HEK293T (cell line): Measurements from ENCODE around the gene PLEKHA7.
"Not testable (repeated sequence)": the region's sequence is repeated elsewhere in the genome, so short reads cannot be mapped to it uniquely, and the experiment has no call there.

Experiments
- CTCF ChIA-PET: fragments of 350-600 bp; formaldehyde crosslinking; extraction: SDS; loops from one replicate; lab custom pipeline; 2021; ENCODE audit warnings: antibody characterized with exemption, inconsistent platforms; lab: Yijun Ruan, JAX
- POLR2A ChIA-PET: fragments of 350-600 bp; formaldehyde crosslinking; extraction: SDS; loops from one replicate; lab custom pipeline; 2020; ENCODE audit warnings: antibody characterized with exemption, inconsistent platforms; lab: Yijun Ruan, JAX
- DNase-seq: peaks from one replicate; pipeline ENCODE4 v3.0.0; 2012; ENCODE audit warnings: mixed read lengths; ENCODE audit errors: extremely low spot score
- ARNT ChIP-seq: fragments of 450-650 bp; IDR thresholded peaks from 2 replicates; pipeline ENCODE4 v1.6.1; 2017; ENCODE audit warnings: mild to moderate bottlenecking
- BHLHE40 ChIP-seq: fragments of 450-650 bp; IDR thresholded peaks from 2 replicates; pipeline ENCODE4 v1.6.1; 2016; ENCODE audit warnings: mild to moderate bottlenecking, moderate library complexity, borderline replicate concordance
- CTBP1 ChIP-seq: fragments of 450-650 bp; IDR thresholded peaks from 2 replicates; pipeline ENCODE4 v1.6.1; 2016; ENCODE audit warnings: borderline replicate concordance
- ELF4 ChIP-seq: fragments of 450-650 bp; IDR thresholded peaks from 2 replicates; pipeline ENCODE4 v1.6.1; 2017; ENCODE audit warnings: antibody characterized with exemption
- FOXA1 ChIP-seq: fragments of 450-650 bp; IDR thresholded peaks from 2 replicates; pipeline ENCODE4 v1.6.1; 2016; ENCODE audit warnings: mild to moderate bottlenecking
- FOXK2 ChIP-seq: fragments of 450-650 bp; IDR thresholded peaks from 2 replicates; pipeline ENCODE4 v1.6.1; 2016; ENCODE audit warnings: mild to moderate bottlenecking
- FOXM1 ChIP-seq: fragments of 450-650 bp; IDR thresholded peaks from 2 replicates; pipeline ENCODE4 v1.6.1; 2017; ENCODE audit warnings: mild to moderate bottlenecking, borderline replicate concordance
- HDGF ChIP-seq: fragments of 450-650 bp; IDR thresholded peaks from 2 replicates; pipeline ENCODE4 v1.6.1; 2017; ENCODE audit warnings: antibody characterized with exemption, borderline replicate concordance
- L3MBTL2 ChIP-seq: fragments of 450-650 bp; conservative IDR thresholded peaks from 2 replicates; pipeline ENCODE4 v1.6.1; 2016; ENCODE audit warnings: mild to moderate bottlenecking
- LEF1 ChIP-seq: fragments of 450-650 bp; IDR thresholded peaks from 2 replicates; pipeline ENCODE4 v1.6.1; 2017; ENCODE audit warnings: mild to moderate bottlenecking, borderline replicate concordance
- NFRKB ChIP-seq: fragments of 450-650 bp; IDR thresholded peaks from 2 replicates; pipeline ENCODE4 v1.6.1; 2016; ENCODE audit warnings: mild to moderate bottlenecking, moderate library complexity
- SP1 ChIP-seq: fragments of 450-650 bp; IDR thresholded peaks from 2 replicates; pipeline ENCODE4 v1.6.1; 2017
- SUZ12 ChIP-seq: fragments of 450-650 bp; IDR thresholded peaks from 2 replicates; pipeline ENCODE4 v1.6.1; 2016; ENCODE audit warnings: mild to moderate bottlenecking
- TARDBP ChIP-seq: fragments of 450-650 bp; IDR thresholded peaks from 2 replicates; pipeline ENCODE4 v1.6.1; 2016
- ZNF384 ChIP-seq: fragments of 450-650 bp; IDR thresholded peaks from 2 replicates; pipeline ENCODE4 v1.6.1; 2016
- TF ChIP-seq, protein P1 (sequence below): fragments of 450-650 bp; IDR thresholded peaks from 2 replicates; pipeline ENCODE4 v1.6.1; 2016

PLEKHA7 gene

DNA sequence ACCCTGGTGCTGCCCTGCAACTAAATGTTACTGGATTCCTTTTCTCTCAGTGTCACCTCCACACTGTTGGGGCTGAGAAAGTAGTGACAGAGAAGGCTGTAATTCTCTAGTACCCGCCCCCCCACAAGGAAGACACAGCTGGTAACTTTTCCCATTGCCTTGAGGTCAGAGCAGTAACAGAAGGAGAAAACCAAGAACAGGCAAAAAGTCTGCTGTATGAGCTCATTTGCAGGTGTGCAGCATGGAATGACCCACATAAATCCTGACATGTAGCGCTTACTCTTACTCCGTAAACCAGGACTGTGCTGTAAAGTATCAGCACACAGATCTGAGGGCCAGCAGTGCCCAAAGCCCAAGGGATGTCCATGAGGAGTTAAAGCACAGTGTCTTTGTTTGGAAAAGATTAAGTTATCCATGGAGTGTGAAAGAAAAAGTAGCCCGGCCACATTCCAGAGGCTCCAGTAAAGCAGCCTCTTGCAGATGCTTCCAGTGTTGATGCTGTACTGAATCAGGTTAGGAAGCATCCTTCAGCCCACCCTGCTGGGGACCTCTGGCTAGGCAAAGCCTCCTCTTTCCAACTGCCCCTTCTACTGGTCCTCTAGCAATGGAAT is 120.7 kb downstream of the PLEKHA7 start:
- TF ChIP-seq NFRKB (no peak), L3MBTL2 (no peak), BHLHE40 (no peak), SUZ12 (no peak), FOXA1 (no peak), LEF1 (no peak), HDGF (no peak), SP1 (no peak), FOXK2 (no peak), TARDBP (no peak), ZNF384 (no peak)
- TF ChIP-seq, protein P1, sequence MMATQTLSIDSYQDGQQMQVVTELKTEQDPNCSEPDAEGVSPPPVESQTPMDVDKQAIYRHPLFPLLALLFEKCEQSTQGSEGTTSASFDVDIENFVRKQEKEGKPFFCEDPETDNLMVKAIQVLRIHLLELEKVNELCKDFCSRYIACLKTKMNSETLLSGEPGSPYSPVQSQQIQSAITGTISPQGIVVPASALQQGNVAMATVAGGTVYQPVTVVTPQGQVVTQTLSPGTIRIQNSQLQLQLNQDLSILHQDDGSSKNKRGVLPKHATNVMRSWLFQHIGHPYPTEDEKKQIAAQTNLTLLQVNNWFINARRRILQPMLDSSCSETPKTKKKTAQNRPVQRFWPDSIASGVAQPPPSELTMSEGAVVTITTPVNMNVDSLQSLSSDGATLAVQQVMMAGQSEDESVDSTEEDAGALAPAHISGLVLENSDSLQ, result no peak
- CTCF ChIA-PET, result no interaction called here
- no peak for DNase-seq
- POLR2A ChIA-PET, result no interaction called here

DNA sequence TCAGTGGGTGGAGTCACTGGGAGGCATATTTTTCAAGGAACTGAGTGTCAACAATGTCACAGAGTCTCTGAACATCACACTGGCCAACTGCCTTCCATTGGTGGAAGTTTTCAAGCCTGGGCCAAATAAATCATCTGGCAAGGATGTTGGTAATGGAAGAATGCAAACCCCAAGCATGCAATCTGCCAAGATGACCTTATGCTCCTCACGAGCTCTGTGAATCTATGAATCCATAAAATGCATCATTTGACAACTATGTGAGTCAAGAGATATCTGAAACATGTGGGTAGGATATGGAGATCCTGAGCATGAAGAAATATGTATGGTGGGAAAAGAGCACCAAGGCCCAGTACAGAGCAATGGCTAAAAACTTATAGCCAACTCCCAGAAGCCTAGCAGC is 122.2 kb downstream of the PLEKHA7 start:
- ChIA-PET POLR2A (no interaction called here), CTCF (no interaction called here)
- DNase-seq, result no peak
- no peak for TF ChIP-seq FOXA1
- no peak for TF ChIP-seq NFRKB
- no peak for TF ChIP-seq LEF1
- no peak for TF ChIP-seq TARDBP

DNA sequence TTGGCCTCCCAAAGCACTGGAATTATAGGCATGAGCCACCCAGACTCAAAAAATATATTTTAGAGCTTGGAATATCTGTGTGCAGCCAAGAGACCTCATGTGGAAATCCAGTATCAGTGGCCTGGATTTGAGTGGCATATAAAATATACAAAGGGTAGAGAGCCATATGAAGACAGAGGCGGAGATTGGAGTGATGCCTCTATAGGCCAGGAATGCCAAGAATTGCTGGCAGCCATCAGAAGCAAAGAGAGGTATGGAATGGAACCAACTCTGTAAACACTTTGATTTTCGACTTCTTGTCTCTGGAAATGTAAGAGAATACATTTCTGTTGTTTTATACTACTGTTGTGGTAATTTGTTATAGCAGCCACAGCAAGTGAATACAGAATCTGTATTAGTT is 123.0 kb downstream of the PLEKHA7 start:
- POLR2A ChIA-PET, result no interaction called here

DNA sequence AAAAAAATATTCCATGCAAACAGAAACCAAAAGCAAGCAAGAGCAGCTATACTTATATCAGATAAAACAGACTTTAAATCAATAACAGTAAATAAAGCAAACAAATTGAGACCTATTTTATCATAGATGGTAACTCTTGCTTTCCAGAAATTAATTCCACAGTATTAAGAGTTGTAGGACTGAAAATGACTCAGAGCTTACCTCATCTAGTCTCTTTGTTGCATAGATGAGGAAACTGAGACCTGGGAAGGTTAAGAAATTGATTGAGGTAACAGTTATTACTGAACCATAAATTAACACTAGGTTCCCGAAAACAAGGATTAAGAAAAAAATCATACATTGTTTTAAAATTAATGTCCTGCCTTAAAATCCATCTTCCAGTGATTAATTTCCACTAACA is 123.8 kb downstream of the PLEKHA7 start:
- ChIA-PET CTCF (interaction anchor here (0.6 kb wide), 1 partner anchor 1257 kb away, joined by 3 read pairs; no protein-coding TSS in a partner anchor), POLR2A (no interaction called here)
- TF ChIP-seq BHLHE40 (no peak), L3MBTL2 (no peak), FOXK2 (no peak), SUZ12 (no peak), LEF1 (no peak), FOXM1 (no peak), ZNF384 (no peak), SP1 (no peak)
- DNase-seq, result no peak

More for the DNA sequence above, 123.0 kb downstream of the PLEKHA7 start:
- CTCF ChIA-PET, result no interaction called here
- TF ChIP-seq CTBP1, result no peak
- TF ChIP-seq L3MBTL2, result no peak
- TF ChIP-seq FOXM1, result no peak
- no peak for TF ChIP-seq SP1
- TF ChIP-seq ELF4, result no peak
- no peak for TF ChIP-seq FOXA1
- no peak for TF ChIP-seq ARNT
- no peak for TF ChIP-seq BHLHE40
- no peak for TF ChIP-seq TARDBP
- no peak for TF ChIP-seq ZNF384
- TF ChIP-seq LEF1, result no peak
- no peak for TF ChIP-seq HDGF
- no peak for TF ChIP-seq NFRKB
- TF ChIP-seq, protein P1, result no peak
- no peak for DNase-seq

DNA sequence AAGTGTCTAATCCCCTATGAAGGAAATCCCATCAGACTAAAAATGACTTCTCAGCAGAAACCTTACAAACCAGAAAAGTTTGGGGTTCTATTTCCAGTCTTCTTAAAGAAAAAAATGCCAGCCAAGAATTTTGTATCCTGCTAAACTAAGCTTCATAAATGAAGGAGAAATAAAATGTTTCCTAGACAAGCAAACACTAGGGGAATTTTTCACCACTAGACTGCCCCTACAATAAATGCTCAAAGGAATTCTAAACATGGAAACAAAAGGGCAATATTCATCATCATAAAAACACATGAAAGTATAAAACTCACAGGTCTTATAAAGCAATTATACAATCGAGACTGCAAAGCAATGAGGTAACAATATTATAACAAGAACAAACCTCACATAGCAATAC is 124.3 kb downstream of the PLEKHA7 start:
- ChIA-PET POLR2A (no interaction called here), CTCF (no interaction called here)
- no peak for TF ChIP-seq FOXK2
- TF ChIP-seq SUZ12, result no peak
- TF ChIP-seq, protein P1, result no peak
- no peak for TF ChIP-seq L3MBTL2
- DNase-seq, result no peak

DNA sequence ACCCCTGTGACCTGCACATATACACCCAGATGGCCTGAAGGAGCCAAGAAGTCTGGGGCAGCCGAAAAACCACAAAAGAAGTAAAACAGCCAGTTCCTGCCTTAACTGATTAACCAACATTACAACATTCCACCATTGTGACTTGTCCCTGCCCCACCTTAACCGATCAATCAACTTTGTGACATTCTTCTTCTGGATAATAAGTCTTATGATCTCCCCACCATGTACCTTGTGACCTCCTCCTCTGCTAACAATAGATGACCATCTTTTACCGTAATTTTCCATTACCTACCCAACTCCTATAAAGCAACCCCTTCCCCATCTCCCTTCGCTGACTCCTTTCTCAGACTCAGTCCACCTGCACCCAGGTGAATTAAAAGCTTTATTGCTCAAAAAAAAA is 125.2 kb downstream of the PLEKHA7 start:
- CTCF ChIA-PET, POLR2A ChIA-PET: not testable (repeated sequence)

DNA sequence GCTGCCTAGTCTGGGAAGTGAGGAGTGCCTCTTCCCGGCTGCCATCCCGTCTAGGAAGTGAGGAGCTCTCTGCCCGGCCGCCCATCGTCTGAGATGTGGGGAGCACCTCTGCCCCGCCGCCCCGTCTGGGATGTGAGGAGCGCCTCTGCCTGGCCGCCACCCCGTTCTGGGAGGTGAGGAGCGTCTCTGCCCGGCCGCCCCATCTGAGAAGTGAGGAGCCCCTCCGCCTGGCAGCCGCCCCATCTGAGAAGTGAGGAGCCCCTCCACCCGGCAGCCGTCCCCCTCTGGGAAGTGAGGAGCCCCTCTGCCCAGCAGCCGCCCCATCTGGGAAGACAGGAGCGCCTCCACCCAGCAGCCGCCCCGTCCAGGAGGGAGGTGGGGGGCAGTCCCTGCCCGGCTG is 126.3 kb downstream of the PLEKHA7 start:
- CTCF ChIA-PET, POLR2A ChIA-PET, DNase-seq: not testable (repeated sequence)

More for the DNA sequence above, 125.2 kb downstream of the PLEKHA7 start:
- DNase-seq, result not testable (repeated sequence)

DNA sequence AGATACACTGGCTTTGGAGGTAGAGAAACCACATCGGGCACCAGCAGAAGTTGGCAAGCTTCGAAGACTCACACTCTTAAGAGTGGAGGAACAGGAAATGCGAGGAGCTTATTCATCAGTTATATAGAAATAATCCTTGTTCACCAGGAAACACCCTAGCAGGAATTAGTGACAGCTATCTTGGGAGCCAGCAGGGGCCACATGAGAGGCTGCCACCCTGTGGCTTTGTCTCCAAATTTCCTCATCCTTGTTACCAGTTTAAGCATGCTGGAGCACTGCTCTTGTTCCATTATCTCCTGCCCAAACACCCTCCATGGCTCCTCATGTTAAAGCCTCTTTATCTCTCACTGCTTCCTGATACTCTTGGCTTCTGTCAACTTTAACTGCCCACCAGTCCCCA is 131.0 kb downstream of the PLEKHA7 start:
- ChIA-PET POLR2A (no interaction called here), CTCF (interaction anchor here (1.5 kb wide), 1 partner anchor 63 kb away, joined by 4 read pairs; no protein-coding TSS in a partner anchor)
- TF ChIP-seq L3MBTL2 (no peak), SUZ12 (no peak), CTBP1 (no peak), TARDBP (no peak), ZNF384 (no peak)
- no peak for DNase-seq
